Heart left ventricle (tissue), 13 donors: ENCODE measurements around the gene LILRA5.

ENCODE experiments used
- POLR2A ChIP-seq, 2 donors: fragments of 450-650 bp; IDR thresholded peaks; one replicate each; pipeline ENCODE4 v1.6.1; 2017; ENCODE audit warnings: antibody characterized with exemption in 2 of 2, mild to moderate bottlenecking in 2 of 2, moderate library complexity in 2 of 2
- TF ChIP-seq, protein P1 (sequence below), 12 donors: fragments of 200-600 bp; sonication (generic) in 4 of 12; IDR thresholded peaks; one replicate each; pipeline versions ENCODE4 v1.5.0 to v1.8.0; 2018 to 2022; ENCODE audit warnings: antibody characterized with exemption in 12 of 12, mild to moderate bottlenecking in 5 of 12
- donor health status: ischemic (EF 13 %, LVEDD 7.1; RV severe dilation, severe dysfunction).
- donor health status: DM: no; HTN: yes; CAD: no.
- donor health status: DM: no; HTN: no; CAD: no.
- donor health status: ischemic (EF 25% LVEDD 6.9; RV normal size, moderate dysfunction).
- donor health status: ischemic (EF 25% LVEDD 5.7; RV mildly dilated, moderate dysfunction).
- donor health status: ischemic (EF 35%, LVEDD 5.7; RV mildly dilated, moderate dysfunction).
- donor health status: nonischemic (EF 11% LVEDD 7.7; RV severe dilation, severe dysfunction).
- donor health status: DM: yes; HTN: yes; CAD: no.
- donor health status: PGD.
- donor health status: ischemic (EF 29% LVEDD 5.4; RV normal size, mild dysfunction).
- donor health status: nonischemic (EF 23%, LVEDD 6.1; RV moderate dilation, normal function).

DNA sequence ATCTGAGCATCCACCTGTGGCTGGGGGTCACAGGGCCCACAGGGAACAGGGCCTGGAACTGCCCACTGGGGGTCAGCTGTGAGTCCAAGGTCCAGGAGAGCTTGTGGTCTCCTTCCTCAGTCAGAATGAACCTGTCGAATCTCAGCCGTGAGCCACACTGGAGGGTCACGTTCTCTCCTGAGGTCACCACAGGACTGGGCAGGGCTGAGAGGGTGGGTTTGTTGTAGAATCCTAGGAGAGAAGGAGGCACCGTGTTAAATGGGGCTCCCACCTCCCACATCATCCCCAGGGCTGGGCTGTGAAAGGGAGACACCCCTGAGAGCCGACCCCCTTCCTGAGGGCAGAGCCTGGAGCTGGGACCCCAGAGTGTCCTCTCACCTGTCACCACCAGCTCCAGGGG is 1.5 kb downstream of the LILRA5 start:
- TF ChIP-seq, protein P1, sequence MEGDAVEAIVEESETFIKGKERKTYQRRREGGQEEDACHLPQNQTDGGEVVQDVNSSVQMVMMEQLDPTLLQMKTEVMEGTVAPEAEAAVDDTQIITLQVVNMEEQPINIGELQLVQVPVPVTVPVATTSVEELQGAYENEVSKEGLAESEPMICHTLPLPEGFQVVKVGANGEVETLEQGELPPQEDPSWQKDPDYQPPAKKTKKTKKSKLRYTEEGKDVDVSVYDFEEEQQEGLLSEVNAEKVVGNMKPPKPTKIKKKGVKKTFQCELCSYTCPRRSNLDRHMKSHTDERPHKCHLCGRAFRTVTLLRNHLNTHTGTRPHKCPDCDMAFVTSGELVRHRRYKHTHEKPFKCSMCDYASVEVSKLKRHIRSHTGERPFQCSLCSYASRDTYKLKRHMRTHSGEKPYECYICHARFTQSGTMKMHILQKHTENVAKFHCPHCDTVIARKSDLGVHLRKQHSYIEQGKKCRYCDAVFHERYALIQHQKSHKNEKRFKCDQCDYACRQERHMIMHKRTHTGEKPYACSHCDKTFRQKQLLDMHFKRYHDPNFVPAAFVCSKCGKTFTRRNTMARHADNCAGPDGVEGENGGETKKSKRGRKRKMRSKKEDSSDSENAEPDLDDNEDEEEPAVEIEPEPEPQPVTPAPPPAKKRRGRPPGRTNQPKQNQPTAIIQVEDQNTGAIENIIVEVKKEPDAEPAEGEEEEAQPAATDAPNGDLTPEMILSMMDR (IDR thresholded peaks at IDR 0.05): no peak
- no peak for TF ChIP-seq POLR2A (IDR thresholded peaks at IDR 0.05)
